Stimulated activated CD8-positive, alpha-beta memory T cell treated with anti-CD3 and anti-CD28 coated beads, Interleukin-7, amount 100 ng/mL, for 24 hours (primary cell): ENCODE measurements around the gene CDCP1.
A peak's percentile ranks its signal among the peaks of the same experiment; 100 is the strongest.
"Not testable (repeated sequence)": the region's sequence is repeated elsewhere in the genome, so short reads cannot be mapped to it uniquely, and the experiment has no call there.

Experiments used
- DNase-seq: peaks from one replicate; pipeline ENCODE4 v3.0.0-alpha.2; 2020; ENCODE audit warnings: low read depth

Gene CDCP1

DNA sequence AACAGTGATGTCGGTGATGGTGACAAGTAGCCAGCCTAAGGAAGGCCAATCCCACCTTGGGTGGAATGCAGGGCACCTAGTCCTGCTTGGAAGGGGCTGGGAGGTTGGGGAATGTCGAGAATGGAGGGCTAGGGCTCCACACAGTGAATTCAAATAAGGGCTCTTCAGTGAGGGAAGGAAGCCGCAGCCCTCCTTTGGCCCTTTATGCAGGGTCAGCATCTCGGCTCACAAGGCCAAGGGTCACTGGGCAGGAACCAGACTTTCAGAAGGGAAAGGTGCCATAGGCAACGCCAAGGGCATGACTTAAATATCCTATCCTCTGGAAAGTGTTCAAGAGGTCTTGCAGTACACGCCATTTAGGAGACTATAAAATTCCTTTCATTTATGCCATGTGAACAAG lies 63.2 kb downstream of the CDCP1 start:
- DNase-seq = no peak

DNA sequence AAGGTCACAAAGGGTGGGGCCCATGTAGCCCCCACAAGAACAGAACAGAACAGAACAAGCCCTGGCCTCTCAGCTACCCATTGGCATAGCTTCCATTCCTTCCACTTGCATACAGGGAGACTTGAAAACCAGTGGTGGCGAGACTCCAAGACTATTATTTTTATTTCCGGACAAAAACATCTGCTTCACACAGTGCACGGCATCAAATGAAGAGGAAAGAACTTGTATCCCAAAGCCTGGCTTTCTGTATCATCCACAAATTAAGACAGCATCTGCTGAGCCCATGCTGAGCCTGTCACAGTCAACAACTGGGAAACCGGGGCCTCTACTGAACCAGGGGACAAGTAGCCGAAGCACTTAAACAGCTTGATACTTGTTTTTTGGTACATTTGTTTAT lies 64.0 kb downstream of the CDCP1 start:
- DNase-seq = no peak

DNA sequence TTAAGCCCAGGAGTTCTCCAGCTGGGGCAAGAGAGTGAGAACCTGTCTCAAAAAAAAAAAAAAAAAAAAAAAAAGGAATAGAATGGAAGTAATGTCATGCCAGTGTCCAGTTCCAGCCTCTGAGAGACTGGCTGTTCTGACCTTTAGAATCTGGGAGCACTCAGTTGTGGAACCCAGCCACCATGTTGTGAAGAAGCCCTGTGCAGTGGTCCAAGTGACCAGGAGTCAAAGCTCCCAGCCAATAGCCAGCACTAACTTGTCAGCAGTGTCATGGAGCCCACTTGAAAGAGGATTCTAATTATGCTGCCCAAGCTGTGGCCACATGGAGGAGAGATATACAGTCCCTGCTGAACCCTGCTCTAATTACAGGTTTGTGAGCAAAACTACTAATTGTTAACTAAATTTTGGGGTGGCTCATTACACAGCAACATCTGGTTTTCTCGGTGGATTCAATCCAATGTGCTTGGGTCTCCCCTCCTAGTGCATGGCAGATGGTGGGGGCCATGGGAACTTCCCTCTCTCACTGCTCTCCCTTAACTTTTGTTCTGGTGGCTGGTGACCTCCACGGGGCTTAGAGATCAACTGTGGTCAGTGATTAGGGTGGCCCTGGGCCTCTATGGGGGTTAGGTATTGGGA lies 64.6 kb downstream of the CDCP1 start:
- DNase-seq = no peak

DNA sequence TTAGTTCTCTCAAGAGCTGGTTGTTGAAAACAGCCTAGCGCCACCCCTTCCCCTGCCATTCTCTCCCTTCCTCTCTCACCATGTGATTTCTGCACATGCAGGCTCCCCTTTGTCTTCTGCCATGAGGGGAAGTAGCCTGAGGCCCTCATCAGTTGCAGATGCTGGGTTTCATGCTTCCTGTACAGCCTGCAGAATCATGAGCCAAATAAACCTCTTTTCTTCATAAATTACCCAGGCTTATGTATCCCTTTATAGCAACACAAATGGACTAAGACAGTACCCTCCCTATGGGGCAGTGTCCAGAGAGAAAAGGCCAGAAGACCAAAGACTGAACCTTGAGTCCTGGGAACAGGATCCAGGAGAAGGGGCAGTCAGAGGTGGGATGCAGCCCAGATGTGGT lies 65.4 kb downstream of the CDCP1 start:
- DNase-seq = no peak

DNA sequence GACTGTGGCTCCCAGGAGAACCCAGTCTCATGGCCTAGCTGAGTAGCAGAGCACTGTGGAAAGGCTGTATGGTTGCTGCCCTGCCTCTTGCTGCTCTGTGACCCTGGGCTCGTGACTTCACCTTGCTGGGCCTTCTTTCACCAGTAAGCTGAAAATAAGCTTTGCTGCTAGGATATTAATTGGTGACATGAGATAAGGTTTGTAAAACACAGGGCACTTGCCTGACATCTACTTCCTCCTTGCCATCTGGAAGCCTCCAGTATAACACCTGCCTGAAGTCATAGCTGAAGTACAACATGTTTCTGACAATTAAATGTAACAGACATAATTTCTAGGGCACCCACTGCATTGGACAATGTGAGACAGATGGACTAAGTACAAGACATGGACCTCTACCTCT lies 66.5 kb downstream of the CDCP1 start:
- DNase-seq = no peak

DNA sequence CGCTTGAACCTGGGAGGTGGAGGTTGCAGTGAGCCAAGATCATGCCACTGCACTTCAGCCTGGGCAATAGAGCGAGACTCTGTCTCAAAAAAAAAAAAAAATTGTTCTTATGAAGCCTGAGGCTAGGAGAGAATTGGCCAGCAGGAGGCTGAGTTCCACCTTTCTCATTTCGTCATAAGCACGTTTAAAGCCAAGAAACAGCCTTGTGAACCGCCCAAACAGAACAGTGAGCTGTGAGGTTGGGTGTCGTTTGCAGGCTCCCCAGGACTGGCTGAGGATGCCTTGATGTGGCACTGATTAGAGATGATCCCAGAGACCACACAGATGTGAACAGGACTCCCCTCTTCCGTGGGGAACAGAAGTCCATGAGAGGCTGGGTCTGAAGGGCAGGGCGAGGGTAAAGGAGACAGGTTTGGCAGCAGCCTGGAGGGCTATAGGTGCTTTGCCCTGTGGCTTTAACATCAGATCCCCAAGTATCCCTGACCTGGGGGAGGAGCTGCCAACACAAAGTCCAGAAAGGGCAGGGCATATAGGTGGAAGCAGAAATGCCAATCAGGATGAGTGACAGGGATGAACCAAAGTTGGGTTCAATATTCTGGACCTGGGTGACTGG lies 67.2 kb downstream of the CDCP1 start:
- DNase-seq = no peak

DNA sequence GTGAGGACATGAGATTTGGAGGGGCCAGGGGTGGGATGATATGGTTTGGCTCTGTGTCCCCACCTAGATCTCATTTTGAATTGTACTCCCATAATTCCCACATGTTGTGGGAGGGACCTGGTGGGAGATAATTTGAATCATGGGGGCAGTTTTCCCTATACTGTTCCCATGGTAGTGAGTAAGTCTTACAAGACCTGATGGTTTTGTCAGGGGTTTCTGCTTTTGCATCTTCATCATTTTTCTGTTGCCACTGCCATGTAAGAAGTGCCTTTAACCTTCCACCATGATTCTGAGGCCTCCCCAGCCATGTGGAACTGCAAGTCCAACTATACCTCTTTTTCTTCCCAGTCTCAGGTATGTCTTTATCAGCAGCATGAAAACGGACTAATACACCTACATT lies 67.9 kb downstream of the CDCP1 start:
- DNase-seq = not testable (repeated sequence)

DNA sequence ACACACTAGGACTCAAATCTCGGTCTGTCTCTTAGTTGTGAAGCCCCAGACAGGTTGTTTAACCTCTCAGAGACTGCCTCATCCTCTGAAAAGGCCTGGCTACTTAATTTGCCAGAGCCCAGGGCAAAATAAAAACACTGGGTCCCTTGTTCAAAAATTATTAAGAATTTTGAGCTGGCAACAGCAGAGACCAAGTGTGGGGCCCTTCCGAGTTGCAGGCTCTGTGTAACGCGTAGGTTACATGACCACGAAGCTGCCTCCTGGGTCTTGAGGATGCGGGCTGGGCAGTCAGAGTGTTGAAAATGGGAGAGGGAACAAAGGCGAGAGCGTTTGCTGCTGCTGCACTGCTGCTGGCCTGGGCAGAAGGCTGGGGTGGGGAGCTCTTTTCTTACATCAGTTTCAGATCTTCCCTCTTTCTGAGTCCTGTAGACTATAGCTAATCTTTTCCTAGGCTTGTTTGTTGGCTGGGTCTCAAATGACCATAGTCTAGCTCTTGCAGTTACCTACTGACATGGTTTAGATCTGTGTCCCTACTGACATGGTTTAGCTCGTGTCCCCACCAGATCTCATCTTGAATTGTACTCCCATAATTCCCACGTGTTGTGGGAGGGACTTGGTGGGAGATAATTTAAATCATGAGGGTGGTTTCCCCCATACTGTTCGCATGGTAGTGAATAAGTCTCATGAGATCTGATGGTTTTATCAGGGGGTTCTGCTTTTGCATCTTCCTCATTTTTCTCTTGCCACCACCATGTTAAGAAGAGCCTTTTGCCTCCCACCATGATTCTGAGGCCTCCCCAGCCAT lies 70.2 kb downstream of the CDCP1 start:
- DNase-seq = no peak

DNA sequence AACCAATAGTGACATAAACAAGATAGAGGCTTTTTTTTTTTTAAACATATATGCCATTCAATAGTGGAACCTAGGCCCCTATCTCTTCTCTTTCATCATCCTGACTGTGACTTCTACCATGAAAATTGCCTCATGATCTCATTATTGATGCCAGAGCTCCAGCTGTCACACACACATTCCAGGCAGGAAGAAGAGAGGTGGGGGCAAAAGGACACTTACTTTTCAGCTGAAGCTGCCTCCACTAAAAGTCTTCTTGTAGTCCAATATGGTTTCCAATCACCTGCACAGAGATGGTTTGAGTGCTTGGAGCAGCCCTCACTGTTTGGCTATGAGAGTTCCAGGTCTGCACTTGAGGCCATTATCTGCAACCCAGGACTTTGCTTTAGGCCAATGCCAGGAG lies 75.1 kb downstream of the CDCP1 start:
- no peak for DNase-seq

DNA sequence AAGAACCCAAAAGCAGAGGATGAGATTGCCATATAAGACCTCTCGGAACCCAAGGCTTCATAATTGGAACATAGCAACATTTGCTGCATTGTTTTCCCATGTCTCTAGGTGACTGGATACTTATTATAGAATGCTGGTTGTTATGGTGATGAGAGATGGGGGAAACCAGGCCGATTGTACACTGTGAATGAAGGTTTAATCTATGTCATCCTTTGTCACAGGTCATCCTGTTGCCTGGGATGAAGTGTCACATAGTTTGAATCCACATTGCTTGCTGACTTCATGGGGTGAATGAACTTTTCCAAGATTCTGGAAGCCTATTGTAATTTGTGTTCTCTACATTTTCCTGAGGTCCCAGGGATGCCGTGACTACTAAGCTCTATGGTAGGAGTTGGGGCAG lies 78.2 kb downstream of the CDCP1 start:
- DNase-seq = no peak

DNA sequence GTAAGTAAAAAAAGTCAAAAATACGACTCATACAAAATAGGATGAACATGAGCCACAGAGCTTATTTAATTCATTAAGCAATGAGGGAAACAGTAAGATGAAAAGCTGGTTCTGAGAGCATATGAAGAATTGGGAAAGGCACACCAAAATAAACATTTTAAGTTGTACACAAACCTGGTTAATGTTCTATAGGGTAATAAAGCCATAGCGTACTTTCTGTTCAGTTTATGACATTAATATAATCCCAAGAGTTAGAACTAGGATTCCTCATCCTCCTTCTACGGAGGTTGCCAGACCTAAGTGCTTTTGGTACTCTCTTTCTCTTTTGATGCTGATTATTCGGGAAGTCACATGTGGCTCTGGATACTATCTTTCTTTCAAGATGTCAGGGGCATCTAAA lies 78.7 kb downstream of the CDCP1 start:
- no peak for DNase-seq

DNA sequence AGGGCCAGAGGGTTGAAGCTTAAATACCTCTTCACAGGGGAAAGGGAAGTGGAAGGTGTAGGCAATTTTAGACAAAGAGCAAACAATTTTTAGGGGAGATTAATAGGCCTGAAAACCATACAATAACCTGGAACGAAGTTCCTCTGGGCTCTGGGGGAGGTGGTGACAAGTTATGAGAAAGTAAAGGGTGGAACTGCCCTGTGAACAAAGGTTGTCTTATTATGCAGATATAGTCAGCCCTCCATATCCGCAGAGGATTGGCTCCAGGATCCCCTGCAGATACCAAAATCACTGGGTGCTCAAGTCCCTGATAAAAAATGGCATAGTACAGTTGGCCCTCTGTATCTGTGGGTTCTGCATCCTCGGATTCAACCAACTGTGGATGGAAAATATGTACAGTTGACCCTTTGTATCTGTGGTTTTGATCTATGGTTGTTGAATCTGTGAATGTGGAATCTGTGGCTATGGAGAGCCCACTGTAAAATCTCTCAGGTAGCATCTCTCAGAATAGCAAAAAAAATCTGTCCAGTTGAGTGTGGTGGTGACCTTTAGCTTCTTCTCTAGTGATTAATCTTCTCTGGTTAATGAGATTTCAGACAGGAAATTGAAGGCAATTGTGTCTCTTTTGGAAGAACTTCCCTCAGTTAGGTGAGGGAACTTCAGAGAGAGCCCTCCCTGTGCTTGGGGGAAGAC lies 79.9 kb downstream of the CDCP1 start:
- DNase-seq = no peak

DNA sequence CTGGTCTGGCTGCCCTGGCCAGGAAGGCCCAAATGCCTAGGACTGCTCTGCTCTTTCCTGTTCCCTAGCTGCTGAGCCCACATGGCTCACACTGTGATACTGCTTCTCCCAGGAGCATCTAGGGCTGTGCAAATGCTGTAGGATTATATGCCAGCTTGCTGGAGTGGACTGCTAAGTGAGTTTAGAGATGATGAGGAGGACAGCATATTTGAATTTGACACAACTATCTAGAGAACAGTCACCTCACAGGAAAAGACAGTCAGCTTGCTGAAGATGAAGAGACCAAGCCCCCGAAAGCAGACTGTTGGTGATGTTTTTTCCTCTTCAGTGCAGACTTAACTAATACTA lies 80.8 kb downstream of the CDCP1 start:
- DNase-seq = no peak

DNA sequence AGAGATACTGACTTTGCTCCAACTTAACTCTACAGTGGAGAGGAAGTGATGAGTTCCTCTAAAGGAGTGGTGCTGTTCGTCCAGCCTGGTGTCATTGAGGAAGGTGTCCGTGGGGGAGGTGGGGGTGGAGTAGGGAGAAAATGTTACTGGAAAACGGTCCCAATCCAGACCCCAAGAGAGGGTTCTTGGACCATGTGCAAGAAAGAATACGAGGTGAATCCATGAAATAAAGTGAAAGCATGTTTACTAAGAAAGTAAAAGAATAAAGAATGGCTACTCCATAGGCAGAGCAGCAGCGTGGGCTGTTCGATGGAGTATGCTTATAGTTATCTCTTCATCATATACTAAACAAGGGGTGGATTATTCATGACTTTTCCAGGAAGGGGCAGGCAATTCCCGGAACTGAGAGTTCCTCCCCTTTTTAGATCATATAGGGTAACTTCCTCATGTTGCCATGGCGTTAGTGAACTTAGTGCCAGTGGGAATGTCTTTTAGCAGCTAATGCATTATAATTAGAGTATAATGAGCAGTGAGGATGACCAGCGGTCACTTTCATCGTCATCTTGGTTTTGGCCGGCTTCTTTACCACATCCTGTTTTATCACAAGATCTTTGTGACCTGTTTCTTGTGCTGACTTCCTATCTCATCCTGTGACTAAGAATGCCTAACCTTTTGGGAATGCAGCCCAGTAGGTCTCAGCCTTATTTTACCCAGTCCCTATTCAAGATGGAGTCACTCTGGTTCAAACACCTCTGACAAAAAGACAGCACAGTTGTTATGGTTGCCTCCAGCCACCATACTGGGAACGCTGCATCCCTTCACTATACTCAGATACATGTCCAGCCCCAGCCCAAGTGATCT lies 81.4 kb downstream of the CDCP1 start:
- peak; percentile 27 for DNase-seq

DNA sequence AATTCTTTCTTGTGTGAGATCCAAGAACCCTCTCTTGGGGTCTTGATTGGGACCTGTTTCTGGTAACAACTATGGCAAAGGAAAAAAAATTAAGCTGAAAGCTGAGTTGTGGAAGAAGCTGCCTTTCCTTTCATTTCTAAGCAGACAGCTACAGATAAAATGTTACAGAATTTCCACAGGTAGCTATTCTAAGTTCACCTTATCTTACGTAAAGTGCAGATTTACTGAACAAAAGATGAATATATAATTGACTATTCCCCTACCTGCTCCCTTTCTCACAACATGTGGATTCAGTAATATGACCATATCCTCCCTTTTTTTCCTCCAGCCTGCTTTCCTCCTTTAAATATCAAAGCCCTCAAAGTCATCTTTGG lies 83.5 kb downstream of the CDCP1 start:
- DNase-seq = no peak

DNA sequence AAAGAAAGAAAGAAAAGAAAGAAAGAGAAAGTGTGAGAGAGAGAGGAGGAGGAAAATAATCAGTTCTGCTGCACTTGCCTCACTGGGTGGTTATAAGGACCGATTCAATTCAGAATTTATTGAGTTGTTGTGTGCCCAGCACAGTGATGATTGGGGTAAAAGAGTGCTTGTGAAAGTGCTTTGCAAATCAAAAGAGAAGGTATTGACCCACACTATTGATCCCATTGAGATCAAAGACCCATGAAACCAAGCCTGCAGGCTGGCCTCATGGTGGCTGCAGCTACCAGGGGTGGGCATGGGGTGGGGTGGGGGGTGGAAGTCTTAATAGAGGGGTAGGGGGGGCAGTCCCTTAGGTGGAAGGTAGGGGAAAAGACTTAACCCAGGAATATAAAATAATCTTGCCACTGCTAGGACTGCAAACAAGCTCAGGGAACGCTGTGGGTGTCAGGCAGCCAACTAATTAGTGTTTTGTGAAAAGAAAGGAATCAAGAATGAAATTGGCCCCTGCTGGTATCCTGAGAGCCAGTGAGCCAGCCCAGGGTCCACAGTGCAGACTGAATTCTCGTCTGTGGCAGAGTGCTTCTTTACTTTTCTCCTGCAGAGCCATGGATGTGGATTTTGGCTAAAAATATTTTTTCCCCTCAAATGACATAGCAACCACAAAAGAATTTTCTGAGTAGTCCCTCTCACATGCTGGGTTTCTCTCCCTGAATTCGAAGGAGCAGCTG lies 85.8 kb downstream of the CDCP1 start:
- DNase-seq = no peak

DNA sequence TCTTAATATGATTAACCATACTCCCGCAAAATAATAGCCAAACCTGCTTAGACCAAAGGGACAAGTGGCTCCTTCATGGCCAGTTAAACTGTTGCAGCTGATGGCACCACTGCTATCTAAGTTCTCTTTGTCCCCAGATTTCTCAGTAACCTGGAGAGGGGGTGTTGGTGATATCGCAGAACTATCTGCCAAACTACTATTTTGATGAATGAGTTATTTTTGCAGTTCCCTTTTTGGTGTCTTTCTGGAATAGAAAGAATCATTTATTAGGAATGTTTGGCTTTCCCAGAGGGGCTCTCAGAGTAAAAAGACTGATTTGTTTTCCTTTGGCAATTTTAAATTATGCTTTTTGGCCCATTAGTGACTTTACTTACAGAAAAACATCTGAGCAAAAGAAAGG lies 87.0 kb downstream of the CDCP1 start:
- no peak for DNase-seq

DNA sequence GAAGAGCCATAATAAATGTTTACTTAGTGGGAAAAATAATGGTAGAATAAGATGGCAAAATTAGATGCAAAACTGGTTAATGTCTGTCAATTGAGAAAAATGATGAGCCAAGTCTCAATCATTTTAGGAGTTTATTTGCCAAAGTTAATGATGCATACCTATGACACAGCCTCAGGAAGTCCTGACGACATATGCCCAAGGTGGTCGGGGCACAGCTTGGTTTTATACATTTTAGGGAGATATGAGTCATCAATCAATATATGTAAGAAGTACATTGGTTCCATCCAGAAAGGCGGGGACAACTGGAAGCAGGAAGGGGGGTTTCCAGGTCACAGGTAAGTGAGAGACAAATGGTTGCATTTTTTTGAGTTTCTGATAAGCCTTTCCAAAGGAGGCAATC lies 88.6 kb downstream of the CDCP1 start:
- no peak for DNase-seq

DNA sequence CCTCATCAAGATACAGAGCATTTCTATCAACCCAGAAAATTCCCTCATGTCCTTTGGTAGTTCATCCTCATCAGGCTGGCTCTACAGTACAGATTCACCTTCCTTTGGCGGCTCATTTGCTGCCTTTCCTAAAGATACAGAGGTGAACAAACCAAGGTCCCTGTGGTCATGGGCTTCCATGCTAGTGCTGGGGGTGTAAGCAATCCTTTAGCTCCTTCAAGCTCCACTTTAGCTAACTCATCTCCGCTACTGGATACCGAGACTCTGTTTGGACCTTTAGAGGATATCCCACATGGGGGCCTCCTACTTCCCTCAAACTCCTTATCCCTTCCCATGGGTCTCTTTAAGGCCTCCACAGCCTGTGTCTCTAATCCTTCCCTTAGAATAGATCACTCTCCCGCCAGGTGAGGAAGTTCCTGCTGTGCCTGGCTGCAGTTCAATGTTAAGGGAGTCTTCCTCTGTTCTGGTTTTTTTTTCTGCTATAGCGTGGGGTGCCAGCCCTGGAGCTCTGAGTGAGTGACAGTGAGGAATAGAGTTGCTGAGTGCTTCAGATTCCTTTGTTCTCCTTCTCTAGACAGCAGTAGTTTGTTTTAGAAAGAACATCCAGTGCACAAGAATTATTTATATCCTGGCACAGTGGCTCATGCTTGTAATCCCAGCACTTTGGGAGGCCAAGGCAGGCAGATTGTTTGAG lies 89.4 kb downstream of the CDCP1 start:
- no peak for DNase-seq

DNA sequence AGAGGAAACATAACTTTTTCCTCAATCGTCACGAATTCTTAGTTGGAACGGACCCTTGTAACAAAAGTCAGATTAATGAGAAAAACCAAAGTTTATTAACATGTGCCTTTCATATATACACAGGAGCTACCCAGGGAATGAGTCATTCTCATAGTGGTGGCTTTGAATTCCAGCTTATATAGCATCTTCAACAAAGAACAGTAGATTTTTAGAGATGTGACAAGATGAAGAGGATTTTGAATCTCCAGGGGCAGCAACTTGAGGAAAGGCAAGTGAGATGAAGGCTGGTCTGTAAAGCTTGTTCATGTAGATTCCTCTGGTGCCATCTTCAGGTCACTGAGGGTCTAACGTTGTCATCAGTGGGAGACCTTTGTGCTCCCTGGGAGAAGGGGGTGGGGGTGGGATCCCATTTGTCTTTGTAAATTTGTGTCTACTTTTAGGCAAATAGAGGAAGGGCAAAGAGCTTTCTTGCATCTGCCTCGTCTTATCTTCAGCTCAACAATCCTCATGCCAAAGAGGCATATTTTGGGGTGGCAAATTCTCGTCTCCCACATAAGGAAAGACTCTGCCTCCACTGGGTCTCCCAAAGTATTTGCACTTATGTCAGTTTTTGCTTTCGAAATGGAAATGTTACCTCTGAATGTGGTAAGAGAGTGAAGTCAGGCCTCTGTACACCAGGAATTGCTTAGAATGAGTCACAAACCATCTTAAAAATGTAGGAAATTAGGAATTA lies 90.6 kb downstream of the CDCP1 start:
- DNase-seq = no peak
